Medulla oblongata (tissue), 1 donor: ENCODE measurements around the gene MXD1.

Experiments
- DNase-seq: peaks from one replicate; pipeline ENCODE4 v3.0.0-alpha.2; 2015; ENCODE audit errors: extremely low spot score

The MXD1 gene

DNA sequence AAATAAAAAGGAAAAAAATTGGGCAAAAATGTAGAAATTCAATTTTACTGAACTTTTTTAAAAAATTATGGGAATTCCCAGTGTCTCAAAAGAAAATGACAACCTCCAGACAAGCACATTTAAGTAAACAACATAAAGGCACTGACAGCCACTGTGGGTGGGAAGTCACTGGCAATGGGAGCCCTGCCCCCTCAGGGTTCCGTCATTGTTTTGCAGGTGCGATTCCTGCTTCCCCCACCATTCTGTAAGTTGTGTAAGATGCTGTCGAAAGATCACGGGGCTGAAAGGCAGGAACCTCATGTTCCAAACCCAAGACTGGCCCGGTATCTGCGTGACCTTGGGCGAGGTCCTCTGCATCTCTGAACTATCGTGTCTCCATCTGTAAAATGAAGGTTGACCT lies 62.3 kb downstream of the MXD1 start:
- no peak for DNase-seq

DNA sequence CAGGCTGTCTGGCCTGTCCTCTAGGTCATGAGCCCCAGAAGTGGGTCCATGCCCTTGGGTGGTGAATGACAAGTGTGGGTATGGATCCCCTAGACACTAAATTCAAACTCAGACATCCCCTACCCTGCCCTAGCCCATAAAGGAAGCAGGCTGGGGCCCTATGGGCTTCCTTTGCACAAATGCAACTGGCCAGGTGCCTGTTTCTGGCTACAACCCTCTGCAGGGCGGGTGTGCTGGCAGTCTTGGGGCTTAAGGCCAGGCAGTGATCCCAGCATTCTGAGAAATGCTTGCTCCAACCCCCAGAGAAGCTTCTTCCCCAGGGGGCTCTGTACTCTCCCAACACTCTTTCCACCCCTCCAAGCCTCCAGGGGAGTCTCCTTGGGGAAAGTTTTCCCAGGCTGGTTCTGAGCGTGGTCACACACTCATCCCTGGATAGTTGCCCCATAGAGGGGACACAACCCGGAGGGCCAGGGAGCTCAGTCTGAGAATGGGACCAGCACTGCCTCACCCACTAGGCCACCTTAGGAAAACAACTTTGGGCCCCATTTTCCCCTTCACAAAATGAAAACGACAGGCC lies 63.1 kb downstream of the MXD1 start:
- DNase-seq: no peak

DNA sequence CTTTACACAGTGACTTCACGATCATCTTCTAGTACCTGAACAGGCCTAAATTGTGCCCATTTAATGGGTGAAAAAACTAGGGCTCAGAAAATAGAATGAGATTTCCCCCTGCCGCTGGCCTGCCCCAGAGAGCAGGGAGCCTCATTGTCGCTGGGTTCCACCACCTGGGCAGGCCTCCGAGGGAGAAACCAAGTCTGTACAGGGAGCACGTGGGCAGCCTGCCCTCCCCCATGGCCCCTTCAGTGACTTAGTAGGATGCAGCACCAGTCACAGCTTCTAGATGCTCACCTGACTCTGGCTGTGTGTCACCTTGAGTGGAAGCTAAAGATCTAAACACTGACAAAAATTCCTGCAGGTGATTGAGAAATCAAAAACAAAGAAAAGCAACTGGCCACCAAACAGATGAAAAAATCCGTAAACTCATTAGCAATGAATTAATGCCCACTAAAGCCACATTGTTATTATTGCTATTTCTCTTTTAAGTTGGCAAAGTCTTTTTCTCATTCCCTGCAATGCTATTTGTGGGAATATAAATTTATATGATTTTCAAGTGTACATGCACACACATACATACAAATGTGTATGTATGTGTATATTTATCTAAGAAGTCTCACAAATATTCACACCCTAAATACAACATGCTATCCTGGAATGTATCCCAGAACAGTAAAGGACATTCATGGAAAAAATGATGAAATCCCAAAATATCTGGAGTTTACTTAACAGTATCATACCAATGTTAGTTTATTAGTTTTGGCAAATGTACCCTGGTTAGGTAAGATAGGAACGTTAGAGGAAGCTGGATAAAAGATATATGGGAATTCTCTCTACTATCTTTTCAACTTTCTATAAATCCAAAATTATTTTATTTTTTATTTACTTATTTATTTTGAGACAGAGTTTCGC lies 65.2 kb downstream of the MXD1 start:
- no peak for DNase-seq

DNA sequence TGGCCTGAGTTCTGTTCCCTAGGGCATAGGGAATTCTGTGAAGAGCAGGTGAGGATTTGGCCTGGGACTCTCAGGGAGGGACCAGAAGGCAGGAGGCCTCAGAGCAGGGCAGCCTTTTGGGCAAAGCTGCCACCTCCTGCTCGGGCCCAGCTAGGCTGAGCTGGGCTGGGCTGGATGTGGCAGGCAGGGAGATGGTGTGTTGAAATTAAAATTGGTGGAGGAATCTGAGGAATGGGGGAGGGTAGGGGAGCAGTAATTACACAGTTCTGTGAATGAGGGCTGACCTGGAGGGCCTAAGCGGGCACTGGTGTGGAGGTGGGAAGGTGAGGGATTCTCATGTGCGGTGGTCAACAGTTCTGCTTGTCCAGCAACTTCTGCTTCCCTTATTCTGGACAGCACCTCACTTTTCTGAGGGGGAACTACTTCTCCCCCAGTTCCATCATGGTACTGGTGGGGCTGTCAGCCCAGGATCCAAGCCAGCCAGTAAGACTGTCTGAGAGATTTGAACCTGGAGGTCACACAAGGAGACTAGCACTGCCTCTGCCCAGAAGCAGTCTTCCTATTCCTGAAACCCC lies 68.6 kb downstream of the MXD1 start:
- no peak for DNase-seq

DNA sequence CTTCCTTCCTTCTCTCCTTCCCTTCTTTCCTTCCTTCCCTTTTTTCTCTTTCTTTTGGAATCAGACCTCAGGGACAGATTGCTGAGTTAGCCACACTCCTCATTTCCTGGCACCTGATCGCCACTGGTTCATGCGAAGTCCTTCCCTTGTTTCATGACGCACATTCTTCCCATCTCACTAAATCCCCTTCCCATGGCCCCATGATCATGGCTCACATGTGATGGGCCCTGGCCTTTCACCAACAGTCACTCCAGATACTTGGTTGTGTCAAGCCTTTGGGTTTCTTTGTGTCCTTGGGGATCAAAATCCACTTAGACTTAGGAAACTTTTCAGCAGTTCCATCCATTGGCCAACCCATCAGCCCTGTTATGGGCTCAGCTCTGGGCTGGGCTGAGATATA lies 70.3 kb downstream of the MXD1 start:
- no peak for DNase-seq

DNA sequence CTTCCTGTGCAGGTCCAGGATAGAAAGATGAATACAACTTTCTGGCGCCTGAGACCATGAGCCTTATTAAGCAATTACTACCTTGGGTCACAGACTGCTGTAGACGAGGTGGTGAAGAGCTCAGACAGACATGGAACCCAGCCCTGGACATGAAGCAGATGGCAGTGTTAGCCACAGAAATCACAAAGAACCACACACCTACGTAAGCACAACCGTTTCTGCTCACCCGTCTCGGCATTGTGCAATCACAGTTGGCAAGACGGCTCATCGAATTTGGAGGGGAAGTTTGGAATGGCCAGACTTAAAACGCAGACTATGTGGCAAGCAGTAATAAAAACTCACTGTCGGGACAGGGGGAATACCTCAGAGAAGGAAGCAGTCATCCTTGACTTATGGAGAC lies 70.8 kb downstream of the MXD1 start:
- peak; percentile 79 for DNase-seq

DNA sequence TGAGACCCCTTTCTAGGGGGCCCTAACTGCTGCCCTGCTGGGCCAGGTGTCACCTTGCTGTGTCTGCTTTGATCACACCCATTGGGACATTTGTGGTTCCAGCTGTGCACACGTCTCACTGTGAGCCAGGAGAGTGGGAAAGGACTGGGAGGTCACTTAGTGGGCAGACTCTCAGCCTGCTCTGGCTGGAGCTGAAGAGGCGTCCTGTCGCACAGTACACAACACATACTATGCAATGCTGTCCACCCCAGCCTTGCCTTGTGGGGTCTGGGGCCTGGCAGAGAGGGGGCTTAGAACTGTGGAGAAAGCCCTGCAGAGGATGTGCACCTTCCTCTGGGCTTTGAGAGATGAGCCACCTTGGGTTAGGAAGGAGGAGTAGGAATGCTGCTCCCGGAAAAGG lies 71.8 kb downstream of the MXD1 start:
- DNase-seq: no peak

DNA sequence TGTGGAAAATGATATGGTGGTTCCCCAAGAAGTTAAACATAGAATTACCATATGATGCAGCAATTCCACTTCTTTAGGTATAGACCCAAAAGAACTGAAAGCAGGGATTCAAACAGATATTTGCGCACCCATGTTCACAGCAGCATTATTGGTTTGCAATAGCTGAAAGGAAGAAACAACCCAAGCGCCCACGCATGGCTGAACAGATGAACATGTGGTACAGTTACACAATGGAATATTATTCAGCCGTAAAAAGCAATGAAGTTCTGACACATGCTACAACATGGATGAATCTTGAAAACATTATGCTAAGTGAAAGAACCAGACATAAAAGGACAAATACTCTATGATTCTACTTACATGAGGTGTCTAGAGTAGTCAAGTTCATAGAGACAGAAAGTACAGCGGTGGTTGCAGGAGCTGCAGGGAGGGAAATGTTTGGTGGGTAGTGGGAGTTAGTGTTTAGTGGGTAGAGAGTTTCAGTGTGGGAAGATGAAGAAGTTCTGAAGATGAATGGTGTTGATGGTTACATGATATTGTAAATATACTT lies 73.3 kb downstream of the MXD1 start:
- DNase-seq: no peak

DNA sequence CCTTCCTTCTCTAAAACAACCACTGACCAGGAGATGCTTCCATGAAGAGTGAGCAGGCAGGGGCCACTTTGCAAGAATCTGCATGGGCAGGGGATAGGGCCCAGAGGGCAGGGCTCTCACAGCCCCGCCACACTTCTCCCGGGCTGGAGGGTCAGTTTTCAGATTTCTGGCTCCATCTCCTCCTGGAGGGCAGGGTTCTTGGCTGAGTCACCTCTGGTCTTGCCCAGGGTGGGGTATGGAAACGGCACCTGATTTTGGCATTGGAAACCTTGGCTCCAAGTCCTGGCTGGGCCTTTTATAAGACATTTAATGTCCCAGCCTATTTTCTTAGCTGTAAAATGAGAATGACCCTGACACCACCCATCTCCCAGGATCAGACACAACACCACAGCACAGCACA lies 74.1 kb downstream of the MXD1 start:
- no peak for DNase-seq

DNA sequence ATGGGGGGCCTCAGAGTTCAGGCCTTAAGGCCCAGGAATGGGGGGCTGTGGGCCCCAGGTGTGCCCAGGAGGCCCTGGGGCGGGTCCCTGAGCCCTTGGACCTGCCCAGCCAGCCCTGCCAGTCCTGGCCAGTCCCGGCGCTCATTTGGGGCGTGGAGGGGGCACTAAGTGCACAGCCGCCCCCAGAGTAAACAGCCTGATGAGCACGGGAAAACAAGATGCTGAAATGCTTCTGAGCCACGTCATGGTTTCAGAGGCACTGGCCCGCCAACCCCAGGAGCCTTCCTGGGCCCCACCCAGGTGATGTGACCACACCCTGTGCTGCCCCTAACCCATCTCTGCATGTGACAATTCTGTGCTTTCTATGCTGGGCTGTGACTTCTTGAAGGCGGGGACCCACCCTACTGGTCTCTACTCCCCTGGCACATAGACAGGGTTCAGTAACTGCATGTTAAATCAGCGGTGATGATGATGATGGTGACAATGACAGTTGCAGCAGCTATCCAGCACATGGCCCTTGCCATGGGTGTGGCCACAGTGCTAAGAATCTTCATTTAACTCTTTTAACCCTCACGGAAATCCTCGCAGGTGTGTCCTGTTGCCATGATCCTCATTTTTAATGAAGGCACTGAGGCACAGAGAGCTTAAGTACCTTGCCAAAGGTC lies 74.7 kb downstream of the MXD1 start:
- no peak for DNase-seq
